ENCODE results near the gene MYRF. TPM values are rescaled to one million over a fixed set of nuclear protein-coding genes. Genes with fewer than 3 reads are reported as not detected.

The MYRF gene
- total and polyA plus RNA-seq, 2 of the 4 experiments (the other 2 are of a cell fraction), result 1.6 to 10.7 TPM

DNA sequence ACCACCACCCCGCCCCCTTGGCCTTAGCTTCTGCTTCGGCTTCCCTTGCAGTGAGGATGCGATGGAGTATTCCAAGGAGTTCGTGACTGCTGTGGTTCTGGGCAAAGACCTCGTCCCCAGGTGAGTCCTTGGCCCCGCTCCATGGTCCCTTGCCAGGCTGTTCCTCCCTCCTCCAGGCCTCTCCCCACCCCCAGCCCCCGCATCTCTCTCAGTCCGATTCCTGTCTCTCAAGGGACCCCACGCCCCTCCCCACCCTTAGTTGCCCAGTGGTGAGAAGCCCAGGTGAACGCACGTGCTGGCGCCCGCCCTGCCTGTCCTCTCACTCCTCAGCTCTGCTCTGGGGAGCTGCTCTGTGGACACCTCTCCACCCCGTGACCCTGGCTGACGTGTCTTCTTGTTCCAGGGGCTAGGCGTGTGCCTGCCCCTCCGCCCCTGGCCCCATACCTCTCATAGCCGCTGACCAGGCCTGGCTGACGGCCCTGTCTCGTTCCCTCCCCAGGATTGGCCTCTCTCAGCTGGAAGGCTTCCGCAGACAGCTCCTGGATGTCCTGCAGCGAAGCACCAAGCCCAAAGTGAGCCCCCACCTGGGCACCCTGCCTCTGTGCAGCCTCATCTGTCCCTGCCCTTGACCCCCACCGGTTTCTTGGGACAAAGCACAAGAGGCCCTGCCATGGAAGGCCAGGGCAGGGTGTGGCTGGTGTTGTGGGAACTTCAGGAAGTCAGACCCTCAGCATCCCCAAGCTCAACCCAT, 14.6 kb upstream of the MYRF start:
- no peak for ATAC-seq (ENCODE audit: low read depth)
- Histone ChIP-seq H3K27me3 (ENCODE audit: control insufficient read depth, insufficient read depth, low read length) (no peaks in the 10 kb centered on the region), H2BK20ac (ENCODE audit: low read depth, low read length) (no peak overlapping the region), H4K5ac (ENCODE audit: low read depth, low read length) (no peak overlapping the region), H2AFZ (replicated peaks; ENCODE audit: low read length, poor library complexity) (no peak overlapping the region), H3K4me2 (ENCODE audit: low read depth, low read length) (no peak overlapping the region), H4K8ac (ENCODE audit: low read depth in 2 of 2, low read length in 2 of 2) (no peak overlapping the region), H3K36me3 (ENCODE audit: control insufficient read depth, insufficient read depth, low read length) (peaks cover 16% of the 10 kb centered on the region; the same call in 1 of the 2 replicates), H2BK5ac (ENCODE audit: low read depth, low read length, poor library complexity, severe bottlenecking) (no peak overlapping the region), H3K4me1 (ENCODE audit: control insufficient read depth, insufficient read depth, low read length) (no peaks in the 10 kb centered on the region), H3K9me3 (ENCODE audit: control insufficient read depth, insufficient read depth, low read length) (no peaks in the 10 kb centered on the region), H3K56ac (ENCODE audit: extremely low read depth, insufficient read depth, low read length) (no peak overlapping the region), H2AK9ac (replicated peaks; ENCODE audit: low read depth, low read length, poor library complexity) (no peak overlapping the region), H3K4me3 (ENCODE audit: insufficient read depth, low read depth, low read length) (no peak overlapping the region), H3K23ac (ENCODE audit: low read depth, low read length) (no peak overlapping the region), H2AK5ac (ENCODE audit: low read depth, low read length) (no peak overlapping the region), H3K27ac (ENCODE audit: insufficient read depth, low read length) (no peak overlapping the region), H3K4ac (ENCODE audit: low read depth, low read length) (no peak overlapping the region), H4K91ac (ENCODE audit: insufficient read depth, low read depth, low read length) (no peak overlapping the region), H4K20me1 (ENCODE audit: insufficient read depth, low read length) (no peaks in the 10 kb centered on the region; the same call in 1 of the 2 replicates), H3K14ac (replicated peaks; ENCODE audit: low read depth, low read length) (no peak overlapping the region), H3K9me1 (ENCODE audit: insufficient read depth, low read length) (no peaks in the 10 kb centered on the region), H3K18ac (ENCODE audit: low read depth, low read length) (no peak overlapping the region), H2BK120ac (ENCODE audit: low read depth, low read length) (no peak overlapping the region), H2BK15ac (ENCODE audit: low read depth, low read length) (no peak overlapping the region), H3K79me1 (ENCODE audit: low read depth in 1 of 2, low read length in 2 of 2) (no peaks in the 10 kb centered on the region), H3K9ac (ENCODE audit: low read depth, low read length) (no peak overlapping the region)
- in situ Hi-C loops (cut with MboI; ENCODE audit: low sequenced_read_pairs) (no loop called here), intact Hi-C loops (cut with micrococcal nuclease) (loop anchor here (10.0 kb wide), 1 partner anchor 153 kb away; the partner anchor contains the start of gene SYT7), dilution Hi-C loops (cut with HindIII; ENCODE audit: low sequenced_read_pairs, unreplicated experiment) (no loop called here)
- no TSS peak for BruUV-seq (replicated peaks)
- TF ChIP-seq, protein P1, sequence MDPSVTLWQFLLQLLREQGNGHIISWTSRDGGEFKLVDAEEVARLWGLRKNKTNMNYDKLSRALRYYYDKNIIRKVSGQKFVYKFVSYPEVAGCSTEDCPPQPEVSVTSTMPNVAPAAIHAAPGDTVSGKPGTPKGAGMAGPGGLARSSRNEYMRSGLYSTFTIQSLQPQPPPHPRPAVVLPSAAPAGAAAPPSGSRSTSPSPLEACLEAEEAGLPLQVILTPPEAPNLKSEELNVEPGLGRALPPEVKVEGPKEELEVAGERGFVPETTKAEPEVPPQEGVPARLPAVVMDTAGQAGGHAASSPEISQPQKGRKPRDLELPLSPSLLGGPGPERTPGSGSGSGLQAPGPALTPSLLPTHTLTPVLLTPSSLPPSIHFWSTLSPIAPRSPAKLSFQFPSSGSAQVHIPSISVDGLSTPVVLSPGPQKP (IDR thresholded peaks at IDR 0.05; ENCODE audit: borderline replicate concordance, low read depth, low read length), result no peak
- TF ChIP-seq CEBPB (IDR thresholded peaks at IDR 0.05; ENCODE audit: low read depth, low read length), result no peak
- TF ChIP-seq, protein P2, sequence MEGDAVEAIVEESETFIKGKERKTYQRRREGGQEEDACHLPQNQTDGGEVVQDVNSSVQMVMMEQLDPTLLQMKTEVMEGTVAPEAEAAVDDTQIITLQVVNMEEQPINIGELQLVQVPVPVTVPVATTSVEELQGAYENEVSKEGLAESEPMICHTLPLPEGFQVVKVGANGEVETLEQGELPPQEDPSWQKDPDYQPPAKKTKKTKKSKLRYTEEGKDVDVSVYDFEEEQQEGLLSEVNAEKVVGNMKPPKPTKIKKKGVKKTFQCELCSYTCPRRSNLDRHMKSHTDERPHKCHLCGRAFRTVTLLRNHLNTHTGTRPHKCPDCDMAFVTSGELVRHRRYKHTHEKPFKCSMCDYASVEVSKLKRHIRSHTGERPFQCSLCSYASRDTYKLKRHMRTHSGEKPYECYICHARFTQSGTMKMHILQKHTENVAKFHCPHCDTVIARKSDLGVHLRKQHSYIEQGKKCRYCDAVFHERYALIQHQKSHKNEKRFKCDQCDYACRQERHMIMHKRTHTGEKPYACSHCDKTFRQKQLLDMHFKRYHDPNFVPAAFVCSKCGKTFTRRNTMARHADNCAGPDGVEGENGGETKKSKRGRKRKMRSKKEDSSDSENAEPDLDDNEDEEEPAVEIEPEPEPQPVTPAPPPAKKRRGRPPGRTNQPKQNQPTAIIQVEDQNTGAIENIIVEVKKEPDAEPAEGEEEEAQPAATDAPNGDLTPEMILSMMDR (conservative IDR thresholded peaks at IDR 0.05; ENCODE audit: low read depth, low read length), result no peak
- no peak for TF ChIP-seq RAD21 (IDR thresholded peaks at IDR 0.05; ENCODE audit: low read length)
- no peak for TF ChIP-seq SMC3 (IDR thresholded peaks at IDR 0.05; ENCODE audit: low read depth, low read length)
- TF ChIP-seq RCOR1 (IDR thresholded peaks at IDR 0.05; ENCODE audit: insufficient replicate concordance, low read length), result no peak
- no peak for TF ChIP-seq MAFK (IDR thresholded peaks at IDR 0.05; ENCODE audit: low read depth, low read length)
- TF ChIP-seq, protein P3, sequence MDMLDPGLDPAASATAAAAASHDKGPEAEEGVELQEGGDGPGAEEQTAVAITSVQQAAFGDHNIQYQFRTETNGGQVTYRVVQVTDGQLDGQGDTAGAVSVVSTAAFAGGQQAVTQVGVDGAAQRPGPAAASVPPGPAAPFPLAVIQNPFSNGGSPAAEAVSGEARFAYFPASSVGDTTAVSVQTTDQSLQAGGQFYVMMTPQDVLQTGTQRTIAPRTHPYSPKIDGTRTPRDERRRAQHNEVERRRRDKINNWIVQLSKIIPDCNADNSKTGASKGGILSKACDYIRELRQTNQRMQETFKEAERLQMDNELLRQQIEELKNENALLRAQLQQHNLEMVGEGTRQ (IDR thresholded peaks at IDR 0.05; ENCODE audit: low read depth, low read length), result no peak
- TF ChIP-seq FOS (IDR thresholded peaks at IDR 0.05; ENCODE audit: low read depth, low read length), result no peak
- ChIA-PET POLR2A (ENCODE audit: unreplicated experiment) (no interaction called here), CTCF (no interaction called here)
- no peak for DNase-seq
- 66% methylated on average over 10 of the region's 23 CpGs; no CpG with 5 or more reads in 1 of the 2 experiments for WGBS, 2 experiments (ENCODE audit: extremely low coverage in 2 of 2, insufficient read length in 1 of 2)
